Measurements from ENCODE around the gene SPOCD1. TPM values are rescaled to one million over a fixed set of nuclear protein-coding genes. Genes with fewer than 3 reads are reported as not detected.
A peak's percentile ranks its signal among the peaks of the same experiment; 100 is the strongest.
"Not testable (repeated sequence)": the region's sequence is repeated elsewhere in the genome, so short reads cannot be mapped to it uniquely, and the experiment has no call there.

SPOCD1 gene
- total RNA-seq, 1 donor from 2014 or later: not detected

GRCh38 chr1:31828926-31829690 is 13.3 kb upstream of the SPOCD1 start:
- DNase-seq: no peak

GRCh38 chr1:31828341-31828740 is 12.5 kb upstream of the SPOCD1 start:
- DNase-seq: no peak

- no peak for DNase-seq
These were observed 8.0 kb upstream of the SPOCD1 start for GRCh38 chr1:31823780-31824179.

GRCh38 chr1:31822766-31823165 is 6.9 kb upstream of the SPOCD1 start:
- peak; percentile 14 for DNase-seq

- DNase-seq: not testable (repeated sequence)
These were observed 4.4 kb upstream of the SPOCD1 start for GRCh38 chr1:31820196-31820595.

- no peak for DNase-seq
These were observed 2.4 kb upstream of the SPOCD1 start for GRCh38 chr1:31818206-31818605.

GRCh38 chr1:31816947-31817346 is 1.1 kb upstream of the SPOCD1 start:
- DNase-seq: not testable (repeated sequence)

GRCh38 chr1:31816501-31816900 is 679 bp upstream of the SPOCD1 start:
- DNase-seq: not testable (repeated sequence)

- DNase-seq: no peak
These were observed 546 bp downstream of the SPOCD1 start for GRCh38 chr1:31815307-31815645.

GRCh38 chr1:31814631-31815306 is 1.1 kb downstream of the SPOCD1 start:
- DNase-seq: no peak

- DNase-seq: no peak
These were observed 1.7 kb downstream of the SPOCD1 start for GRCh38 chr1:31814041-31814511.

GRCh38 chr1:31812158-31812829 is 3.5 kb downstream of the SPOCD1 start:
- no peak for DNase-seq

- DNase-seq: peak; percentile 85
These were observed 4.2 kb downstream of the SPOCD1 start for GRCh38 chr1:31811605-31812004.

GRCh38 chr1:31809698-31810097 is 6.1 kb downstream of the SPOCD1 start:
- no peak for DNase-seq

- DNase-seq: no peak
These were observed 8.4 kb downstream of the SPOCD1 start for GRCh38 chr1:31807273-31808048.

- DNase-seq: no peak
These were observed 10.5 kb downstream of the SPOCD1 start for GRCh38 chr1:31805318-31805717.

GRCh38 chr1:31804098-31804497 is 11.7 kb downstream of the SPOCD1 start:
- no peak for DNase-seq

- no peak for DNase-seq
These were observed 12.2 kb downstream of the SPOCD1 start for GRCh38 chr1:31803610-31804009.

GRCh38 chr1:31802190-31803150 is 13.4 kb downstream of the SPOCD1 start:
- no peak for DNase-seq

- no peak for DNase-seq
These were observed 14.4 kb downstream of the SPOCD1 start for GRCh38 chr1:31801458-31801857.

- DNase-seq: no peak
These were observed 15.2 kb downstream of the SPOCD1 start for GRCh38 chr1:31800674-31800967.

All from occipital lobe (tissue), 2 donors.